Ectodermal cell (in vitro differentiated cells): ENCODE data around the gene CNKSR3. TPM values are rescaled to one million over a fixed set of nuclear protein-coding genes. Genes with fewer than 3 reads are reported as not detected.

Source experiments
- H3K27ac ChIP-seq: 2 replicates; pipeline ENCODE4 v1.7.0; 2013; ENCODE audit warnings: mild to moderate bottlenecking, low read depth, low read length; ENCODE audit not compliant: insufficient read depth, poor library complexity, severe bottlenecking
- H3K27me3 ChIP-seq: 2 replicates; pipeline ENCODE4 v1.7.0; 2013; ENCODE audit warnings: mild to moderate bottlenecking, low read length; ENCODE audit not compliant: insufficient read depth, control insufficient read depth, poor library complexity, severe bottlenecking
- H3K36me3 ChIP-seq: one replicate; pipeline ENCODE4 v1.7.0; 2013; ENCODE audit warnings: low read length; ENCODE audit not compliant: control insufficient read depth, insufficient read depth
- H3K4me1 ChIP-seq: one replicate; pipeline ENCODE4 v1.7.0; 2013; ENCODE audit warnings: low read length; ENCODE audit not compliant: control insufficient read depth, insufficient read depth
- H3K4me3 ChIP-seq: 2 replicates; pipeline ENCODE4 v1.7.0; 2013; ENCODE audit warnings: low read depth, low read length, control low read depth; ENCODE audit not compliant: insufficient read depth
- H3K9me3 ChIP-seq: 2 replicates; pipeline ENCODE4 v1.7.0; 2013; ENCODE audit warnings: mild to moderate bottlenecking, low read length, moderate library complexity; ENCODE audit not compliant: control insufficient read depth
- WGBS, 2 experiments: methylation state at CpG; one replicate each; pipeline ENCODE4 v1.1.7; 2013; ENCODE audit warnings: missing lambda C conversion rate in 2 of 2; 5-methylcytosine and 5-hydroxymethylcytosine counted together
- polyA plus RNA-seq, 4 experiments: library from polyadenylated mRNA; stranded (reverse); fragments of 50-300 nt; gene quantifications; one replicate each; pipeline ENCODE4 v1.2.3, GENCODE V29; 2013

Gene CNKSR3
- polyA plus RNA-seq (2013, experiment 1 of 4): 23.5 TPM
- polyA plus RNA-seq (2013, experiment 2 of 4): 20.3 TPM
- 18.2 TPM for polyA plus RNA-seq (2013, experiment 3 of 4)
- 20.0 TPM for polyA plus RNA-seq (2013, experiment 4 of 4)

GRCh38 chr6:154510144-154510905, at the start of gene CNKSR3:
Gene CNKSR3 (minus strand): TSS chr6:154510685. CDS start chr6:154510114, 571 bp downstream.
- H3K4me1 ChIP-seq: peaks cover 10% of the 10 kb centered on the region
- H3K27ac ChIP-seq: peak within 1 kb of the TSS; percentile 95
- no peaks in the 10 kb centered on the region for H3K27me3 ChIP-seq
- no peaks in the 10 kb centered on the region for H3K9me3 ChIP-seq
- 0% methylated on average over 86 of the region's 86 CpGs for WGBS, 2 experiments
- peaks cover 8% of the 10 kb centered on the region for H3K36me3 ChIP-seq
- H3K4me3 ChIP-seq: peak within 1 kb of the TSS; percentile 95

- H3K27ac ChIP-seq: no peak overlapping the region
These were observed 48.5 kb upstream of the CNKSR3 start for GRCh38 chr6:154558984-154559383.

DNA sequence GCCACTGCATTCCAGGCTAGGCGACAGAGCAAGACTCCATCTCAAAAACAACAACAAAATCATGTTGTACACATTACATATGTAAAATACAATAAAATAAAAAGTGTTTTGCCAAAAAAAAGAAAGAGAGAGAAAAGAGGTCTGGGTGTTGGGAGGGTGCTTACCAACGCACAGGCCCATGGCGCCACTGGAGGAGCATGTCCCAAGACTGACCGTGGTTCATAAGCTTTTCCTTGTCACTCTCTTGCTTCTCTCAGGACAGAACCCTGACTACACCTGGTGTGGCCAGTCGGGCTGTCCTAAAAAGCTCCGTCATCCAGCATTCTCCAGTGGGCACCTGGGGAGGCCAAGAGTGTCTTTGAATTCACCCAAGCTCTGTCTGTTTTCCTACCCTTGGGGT, 48.0 kb upstream of the CNKSR3 start:
- Histone ChIP-seq H3K4me1 (no peaks in the 10 kb centered on the region), H3K27me3 (no peaks in the 10 kb centered on the region), H3K4me3 (no peak overlapping the region), H3K27ac (no peak overlapping the region), H3K9me3 (no peaks in the 10 kb centered on the region), H3K36me3 (no peaks in the 10 kb centered on the region)
- 96 to 98% methylated on average over 5 to 6 of the region's 6 CpGs for WGBS, 2 experiments

More at GRCh38 chr6:154558984-154559383, 48.5 kb upstream of the CNKSR3 start:
- 85 to 90% methylated on average over 5 of the region's 5 CpGs for WGBS, 2 experiments
- H3K27me3 ChIP-seq: no peaks in the 10 kb centered on the region
- H3K9me3 ChIP-seq: no peaks in the 10 kb centered on the region
- H3K36me3 ChIP-seq: no peaks in the 10 kb centered on the region
- no peak overlapping the region for H3K4me3 ChIP-seq
- no peaks in the 10 kb centered on the region for H3K4me1 ChIP-seq

DNA sequence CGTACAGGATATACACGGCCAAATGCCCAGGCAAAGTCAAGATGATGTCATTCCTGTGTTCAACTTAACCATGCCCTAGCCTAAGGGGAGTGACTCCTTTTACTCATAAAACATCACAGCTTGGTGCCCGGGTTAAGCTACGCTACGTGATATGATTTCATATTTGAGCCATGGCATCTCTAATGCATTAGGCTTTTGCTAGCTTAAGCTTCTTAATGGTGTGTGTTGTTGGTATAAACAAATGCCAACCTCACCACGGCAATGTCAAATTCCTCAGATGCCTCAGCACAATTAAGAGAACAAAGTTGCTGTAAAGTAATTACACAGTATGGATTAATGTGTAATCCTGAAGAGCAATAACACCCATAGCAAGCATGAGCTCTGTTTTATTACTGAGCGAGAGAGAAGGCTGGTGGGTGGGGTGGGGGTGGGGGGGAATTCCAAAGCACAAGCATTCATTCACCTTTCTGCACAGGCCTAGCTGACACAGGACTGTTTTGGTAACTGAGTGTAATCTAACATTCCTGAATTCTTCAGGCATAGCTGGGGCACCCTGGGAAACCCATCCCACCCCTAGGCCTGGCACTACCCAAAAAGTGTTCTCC, 44.7 kb upstream of the CNKSR3 start:
- H3K27ac ChIP-seq: no peak overlapping the region
- H3K4me1 ChIP-seq: no peaks in the 10 kb centered on the region
- H3K36me3 ChIP-seq: no peaks in the 10 kb centered on the region
- no peaks in the 10 kb centered on the region for H3K9me3 ChIP-seq
- H3K4me3 ChIP-seq: no peak overlapping the region
- H3K27me3 ChIP-seq: no peaks in the 10 kb centered on the region
- WGBS, 2 experiments: 93 to 95% methylated on average over 5 to 6 of the region's 7 CpGs

DNA sequence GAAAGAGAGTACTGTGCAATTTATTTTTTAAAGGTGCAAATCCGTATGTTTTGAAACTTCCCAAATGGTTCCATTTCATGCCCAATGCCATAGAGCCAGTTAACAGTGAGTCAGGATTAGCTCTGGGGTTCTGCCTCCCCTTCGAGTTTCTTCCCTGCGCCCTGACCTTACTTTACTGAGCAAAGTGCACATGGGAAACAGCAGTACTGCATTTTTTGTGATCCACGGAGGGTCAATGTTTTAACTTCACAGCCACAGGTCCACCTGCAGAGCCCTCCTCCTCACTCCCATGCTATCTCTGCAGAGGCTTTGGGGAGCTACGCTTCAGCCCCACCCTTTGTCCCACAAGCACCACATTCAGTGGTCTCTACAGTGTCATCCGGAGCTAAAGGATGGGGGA, 44.0 kb upstream of the CNKSR3 start:
- Histone ChIP-seq H3K36me3 (no peaks in the 10 kb centered on the region), H3K4me1 (no peaks in the 10 kb centered on the region), H3K27me3 (no peaks in the 10 kb centered on the region), H3K27ac (no peak overlapping the region), H3K9me3 (no peaks in the 10 kb centered on the region), H3K4me3 (no peak overlapping the region)
- WGBS, 2 experiments: 90 to 94% methylated on average over 6 of the region's 6 CpGs

- Histone ChIP-seq H3K36me3 (no peaks in the 10 kb centered on the region), H3K4me1 (no peaks in the 10 kb centered on the region), H3K4me3 (no peak overlapping the region), H3K27ac (no peak overlapping the region), H3K27me3 (no peaks in the 10 kb centered on the region), H3K9me3 (no peaks in the 10 kb centered on the region)
These were observed 40.3 kb upstream of the CNKSR3 start for GRCh38 chr6:154550779-154551178.

DNA sequence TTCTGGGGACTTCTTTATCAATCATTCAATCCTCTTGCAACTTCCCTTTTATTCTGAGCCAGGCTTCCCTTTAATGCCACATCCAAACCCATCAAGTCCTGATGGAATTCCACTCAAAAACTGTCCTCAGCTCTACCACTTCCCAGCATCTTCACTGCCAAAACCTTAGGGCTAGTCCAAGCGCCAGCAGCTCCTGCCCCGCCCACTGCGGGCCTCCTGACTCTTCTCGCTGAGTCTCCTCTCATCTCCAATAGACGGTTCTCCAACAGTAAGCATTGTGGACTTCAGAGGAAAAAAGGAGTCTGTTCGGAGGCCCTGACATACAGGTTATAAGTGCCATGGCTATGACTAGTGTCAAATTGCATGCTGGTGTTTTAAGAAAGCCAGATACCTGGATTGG, 38.7 kb upstream of the CNKSR3 start:
- WGBS, 2 experiments: 93 to 95% methylated on average over 6 of the region's 6 CpGs
- no peaks in the 10 kb centered on the region for H3K9me3 ChIP-seq
- no peak overlapping the region for H3K4me3 ChIP-seq
- no peaks in the 10 kb centered on the region for H3K4me1 ChIP-seq
- no peak overlapping the region for H3K27ac ChIP-seq
- no peaks in the 10 kb centered on the region for H3K27me3 ChIP-seq
- no peaks in the 10 kb centered on the region for H3K36me3 ChIP-seq

DNA sequence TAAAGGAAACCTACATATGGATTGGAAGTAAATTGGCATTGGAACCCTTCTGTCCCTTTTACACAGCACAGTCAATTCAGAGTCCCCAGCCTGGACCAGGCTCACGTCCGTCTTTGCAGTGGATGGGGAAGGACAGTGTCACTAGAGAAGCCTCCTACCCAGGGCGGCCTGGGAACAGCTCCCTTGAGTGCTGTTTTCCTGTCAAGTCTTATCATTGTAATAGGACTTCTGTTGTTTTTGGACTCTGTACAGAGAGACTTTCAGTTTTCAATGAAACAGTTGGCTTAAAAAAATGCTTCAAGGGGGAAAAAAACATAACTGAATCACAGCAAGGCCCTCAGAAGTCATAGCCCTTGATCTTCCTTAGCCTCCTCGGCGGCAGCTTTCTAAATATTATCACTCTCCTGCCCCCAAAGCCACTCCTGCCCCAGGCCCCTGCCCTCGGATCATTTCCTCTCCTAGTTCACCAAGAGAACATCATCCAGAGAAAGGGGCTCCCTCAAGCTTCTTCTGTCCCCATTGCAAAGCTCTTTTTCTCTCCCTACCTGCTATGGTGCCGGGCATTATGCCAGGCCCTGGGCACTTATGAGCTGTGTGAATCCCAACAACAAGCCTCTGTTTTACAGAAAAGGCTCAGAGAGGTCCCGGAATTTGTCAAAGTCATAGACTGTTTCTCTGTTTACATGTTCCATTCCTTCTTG, 37.8 kb upstream of the CNKSR3 start:
- no peak overlapping the region for H3K27ac ChIP-seq
- WGBS, 2 experiments: 93 to 94% methylated on average over 8 of the region's 8 CpGs

DNA sequence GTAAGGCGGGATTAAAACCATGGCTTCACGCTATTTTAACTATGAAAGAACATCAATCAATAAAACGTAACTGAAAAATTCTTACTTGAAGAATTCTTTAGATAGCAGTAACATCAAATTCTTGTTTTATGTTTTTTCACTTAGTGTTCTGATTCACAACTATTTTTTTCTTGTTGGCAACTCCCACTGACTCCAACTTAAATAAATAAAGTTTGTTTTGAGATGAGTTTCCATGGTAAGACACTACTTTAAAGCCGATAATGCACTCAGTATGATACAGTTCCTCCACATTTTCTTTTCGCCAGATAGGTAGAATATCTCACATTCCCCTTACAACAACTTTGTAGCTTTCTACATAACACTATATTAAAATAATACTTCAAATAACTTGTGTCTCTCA, 33.1 kb upstream of the CNKSR3 start:
- Histone ChIP-seq H3K27ac (no peak overlapping the region), H3K27me3 (no peaks in the 10 kb centered on the region), H3K36me3 (no peaks in the 10 kb centered on the region), H3K9me3 (no peaks in the 10 kb centered on the region), H3K4me3 (no peak overlapping the region), H3K4me1 (peaks cover 15% of the 10 kb centered on the region)
- WGBS, 2 experiments: 88 to 92% methylated on average over 5 of the region's 5 CpGs

More for the DNA sequence above, 37.8 kb upstream of the CNKSR3 start:
- Histone ChIP-seq H3K4me1 (peaks cover 1% of the 10 kb centered on the region), H3K36me3 (no peaks in the 10 kb centered on the region), H3K4me3 (no peak overlapping the region), H3K9me3 (no peaks in the 10 kb centered on the region), H3K27me3 (no peaks in the 10 kb centered on the region)

DNA sequence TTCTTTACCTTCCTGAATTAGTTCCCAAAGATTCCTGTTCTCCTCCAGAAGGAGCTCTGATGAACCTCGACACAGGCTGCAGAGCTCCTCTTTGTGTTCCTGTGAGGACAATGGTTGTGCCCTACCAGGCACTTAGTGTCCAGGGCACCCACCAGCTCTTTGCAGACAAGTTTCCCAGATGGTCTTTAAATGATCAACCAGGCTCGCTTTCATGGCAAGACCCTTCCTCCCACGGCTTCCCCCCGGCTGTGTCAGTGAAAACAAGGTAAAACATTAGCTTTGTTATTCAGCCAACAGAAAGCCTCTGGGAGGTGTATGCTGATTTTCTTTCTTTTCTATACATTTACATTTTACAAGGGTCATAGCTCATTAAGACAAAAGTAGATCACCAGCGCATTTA, 32.3 kb upstream of the CNKSR3 start:
- peaks cover 23% of the 10 kb centered on the region for H3K4me1 ChIP-seq
- H3K9me3 ChIP-seq: no peaks in the 10 kb centered on the region
- H3K4me3 ChIP-seq: no peak overlapping the region
- 0 to 7% methylated on average over 5 of the region's 5 CpGs for WGBS, 2 experiments
- H3K27me3 ChIP-seq: no peaks in the 10 kb centered on the region
- no peak overlapping the region for H3K27ac ChIP-seq
- no peaks in the 10 kb centered on the region for H3K36me3 ChIP-seq
